Type B pancreatic cell (in vitro differentiated cells): Measurements from ENCODE around the gene KSR1. TPM values are rescaled to one million over a fixed set of nuclear protein-coding genes. Genes with fewer than 3 reads are reported as not detected.

ENCODE experiments used
- DNase-seq: peaks from one replicate; pipeline ENCODE4 v3.0.0; 2021; ENCODE audit warnings: mixed read lengths; ENCODE audit not compliant: unreplicated experiment; ENCODE audit errors: extremely low spot score
- H3K27ac Mint-ChIP-seq: 2 replicates; pipeline ENCODE4 v1.8.0; 2021; ENCODE audit warnings: mild to moderate bottlenecking, mixed read lengths
- H3K27me3 Mint-ChIP-seq: 2 replicates; pipeline ENCODE4 v1.8.0; 2021; ENCODE audit warnings: mixed read lengths
- H3K36me3 Mint-ChIP-seq: 2 replicates; pipeline ENCODE4 v1.8.0; 2021; ENCODE audit warnings: mixed read lengths
- H3K4me1 Mint-ChIP-seq: one replicate; pipeline ENCODE4 v1.8.0; 2021; ENCODE audit warnings: mixed read lengths; ENCODE audit not compliant: unreplicated experiment
- H3K4me3 Mint-ChIP-seq: 2 replicates; pipeline ENCODE4 v1.8.0; 2021; ENCODE audit warnings: mild to moderate bottlenecking, mixed read lengths
- H3K9me3 Mint-ChIP-seq: 2 replicates; pipeline ENCODE4 v1.8.0; 2021; ENCODE audit warnings: mixed read lengths
- total RNA-seq: library from RNA; stranded (reverse); gene quantifications from 2 replicates; pipeline ENCODE4 v1.2.1, GENCODE V29; 2021; ENCODE audit warnings: low replicate concordance
- TF ChIP-seq, protein P1 (sequence below): fragments of 200-600 bp; sonication (generic); conservative IDR thresholded peaks from 2 replicates; pipeline ENCODE4 v1.5.0; 2021; ENCODE audit warnings: antibody characterized with exemption, mild to moderate bottlenecking

Gene KSR1
- total RNA-seq, 1 donor from 2014 or later, result 57.8 TPM

DNA sequence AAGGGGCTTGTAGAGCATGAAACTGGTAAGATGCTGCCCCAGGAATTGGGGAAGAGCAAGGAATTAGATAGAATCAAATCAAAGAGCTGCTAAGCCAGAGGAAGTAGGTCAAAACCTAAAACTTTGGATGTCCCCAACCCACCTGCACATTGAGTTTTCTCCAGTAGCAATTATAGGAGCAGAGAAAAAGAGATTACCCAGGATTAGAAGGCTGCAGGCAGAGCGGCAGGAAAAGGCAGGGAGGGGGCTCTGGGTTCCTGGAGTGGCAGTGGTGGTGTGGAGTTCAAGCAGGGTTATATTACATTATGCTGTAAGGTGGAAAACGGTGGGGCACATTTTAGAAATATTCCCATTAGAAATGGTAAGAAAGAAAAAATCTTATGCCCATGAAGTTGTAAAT is 68.3 kb downstream of the KSR1 start:
- no peaks in the 10 kb centered on the region for H3K27me3 Mint-ChIP-seq
- H3K9me3 Mint-ChIP-seq, result no peaks in the 10 kb centered on the region
- peaks cover 36% of the 10 kb centered on the region for H3K4me1 Mint-ChIP-seq
- no peaks in the 10 kb centered on the region for H3K36me3 Mint-ChIP-seq
- no peak for DNase-seq
- H3K4me3 Mint-ChIP-seq, result no peak overlapping the region
- H3K27ac Mint-ChIP-seq, result peak overlapping the region; percentile 51
- TF ChIP-seq, protein P1, sequence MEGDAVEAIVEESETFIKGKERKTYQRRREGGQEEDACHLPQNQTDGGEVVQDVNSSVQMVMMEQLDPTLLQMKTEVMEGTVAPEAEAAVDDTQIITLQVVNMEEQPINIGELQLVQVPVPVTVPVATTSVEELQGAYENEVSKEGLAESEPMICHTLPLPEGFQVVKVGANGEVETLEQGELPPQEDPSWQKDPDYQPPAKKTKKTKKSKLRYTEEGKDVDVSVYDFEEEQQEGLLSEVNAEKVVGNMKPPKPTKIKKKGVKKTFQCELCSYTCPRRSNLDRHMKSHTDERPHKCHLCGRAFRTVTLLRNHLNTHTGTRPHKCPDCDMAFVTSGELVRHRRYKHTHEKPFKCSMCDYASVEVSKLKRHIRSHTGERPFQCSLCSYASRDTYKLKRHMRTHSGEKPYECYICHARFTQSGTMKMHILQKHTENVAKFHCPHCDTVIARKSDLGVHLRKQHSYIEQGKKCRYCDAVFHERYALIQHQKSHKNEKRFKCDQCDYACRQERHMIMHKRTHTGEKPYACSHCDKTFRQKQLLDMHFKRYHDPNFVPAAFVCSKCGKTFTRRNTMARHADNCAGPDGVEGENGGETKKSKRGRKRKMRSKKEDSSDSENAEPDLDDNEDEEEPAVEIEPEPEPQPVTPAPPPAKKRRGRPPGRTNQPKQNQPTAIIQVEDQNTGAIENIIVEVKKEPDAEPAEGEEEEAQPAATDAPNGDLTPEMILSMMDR, result no peak

- no peaks in the 10 kb centered on the region for H3K9me3 Mint-ChIP-seq
- no peaks in the 10 kb centered on the region for H3K36me3 Mint-ChIP-seq
- H3K4me3 Mint-ChIP-seq, result no peak overlapping the region
- DNase-seq, result no peak
- TF ChIP-seq, protein P1, result no peak
- peaks cover 42% of the 10 kb centered on the region for H3K4me1 Mint-ChIP-seq
- H3K27me3 Mint-ChIP-seq, result no peaks in the 10 kb centered on the region
- peak overlapping the region; percentile 24 for H3K27ac Mint-ChIP-seq
Observed at GRCh38 chr17:27525316-27525715, 69.1 kb downstream of the KSR1 start.

DNA sequence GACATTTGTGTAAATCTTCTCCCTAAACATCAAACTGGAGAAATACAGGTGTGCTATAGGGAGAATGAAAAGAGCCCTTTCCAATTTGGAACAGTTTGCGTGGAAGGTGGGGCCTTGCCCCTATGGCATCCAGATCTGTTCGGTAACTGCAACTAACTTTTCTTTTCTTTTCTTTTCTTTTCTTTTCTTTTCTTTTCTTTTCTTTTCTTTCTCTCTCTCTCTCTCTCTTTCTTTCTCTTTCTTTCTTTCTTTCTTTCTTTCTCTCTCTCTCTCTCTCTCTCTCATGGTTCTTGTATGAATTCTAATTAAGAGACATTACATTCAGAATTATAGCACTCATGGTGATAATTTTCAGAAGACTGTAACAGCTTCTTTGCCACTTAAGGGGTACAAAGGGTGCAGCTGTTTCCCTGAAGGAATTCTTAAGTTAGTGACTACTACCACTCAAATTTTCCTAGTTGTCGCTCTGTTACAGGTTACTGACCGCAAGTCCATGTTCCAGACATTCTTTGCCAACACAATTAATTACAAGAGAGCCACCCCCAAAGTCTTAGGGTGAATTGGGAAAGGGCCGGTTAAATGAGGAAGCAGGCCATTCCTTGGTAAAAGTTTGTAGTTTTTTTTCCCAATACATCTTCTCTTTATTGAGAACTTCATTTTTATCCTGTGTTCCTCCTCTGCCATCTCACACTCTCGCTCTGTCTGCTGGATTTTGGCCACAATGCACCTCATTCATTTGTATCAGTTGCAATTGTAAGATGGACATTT is 69.8 kb downstream of the KSR1 start:
- H3K4me1 Mint-ChIP-seq, result peaks cover 46% of the 10 kb centered on the region
- H3K27me3 Mint-ChIP-seq, result no peaks in the 10 kb centered on the region
- H3K27ac Mint-ChIP-seq, result peak overlapping the region; percentile 86
- peak overlapping the region; percentile 70 for H3K4me3 Mint-ChIP-seq
- no peak for DNase-seq
- no peaks in the 10 kb centered on the region for H3K9me3 Mint-ChIP-seq
- TF ChIP-seq, protein P1, result no peak
- H3K36me3 Mint-ChIP-seq, result no peaks in the 10 kb centered on the region

- Mint-ChIP-seq H3K4me3 (peak overlapping the region; percentile 70), H3K27ac (peak overlapping the region; percentile 86), H3K4me1 (peaks cover 51% of the 10 kb centered on the region), H3K27me3 (no peaks in the 10 kb centered on the region), H3K36me3 (no peaks in the 10 kb centered on the region), H3K9me3 (no peaks in the 10 kb centered on the region)
- TF ChIP-seq, protein P1, result no peak
- no peak for DNase-seq
Observed at GRCh38 chr17:27526604-27527002, 70.4 kb downstream of the KSR1 start.

GRCh38 chr17:27529230-27529796 is 73.1 kb downstream of the KSR1 start:
- H3K4me1 Mint-ChIP-seq, result peaks cover 53% of the 10 kb centered on the region

More at GRCh38 chr17:27529230-27529796, 73.1 kb downstream of the KSR1 start:
- no peak for DNase-seq
- TF ChIP-seq, protein P1, result no peak
- no peaks in the 10 kb centered on the region for H3K27me3 Mint-ChIP-seq
- no peaks in the 10 kb centered on the region for H3K36me3 Mint-ChIP-seq
- no peaks in the 10 kb centered on the region for H3K9me3 Mint-ChIP-seq
- H3K4me3 Mint-ChIP-seq, result peak overlapping the region; percentile 44
- H3K27ac Mint-ChIP-seq, result peak overlapping the region; percentile 97
